ENCODE measurements around the gene SYT14. TPM values are rescaled to one million over a fixed set of nuclear protein-coding genes. Genes with fewer than 3 reads are reported as not detected.

Gene SYT14
- total RNA-seq, 1 experiment from 2014 or later: 1.4 TPM

- Histone ChIP-seq H3K4me1 (replicated peaks; ENCODE audit: insufficient read depth) (peaks cover 18% of the 10 kb centered on the region), H3K79me2 (ENCODE audit: low read depth) (no peaks in the 10 kb centered on the region), H3K4me2 (no peak overlapping the region), H3K36me3 (ENCODE audit: low read depth) (no peaks in the 10 kb centered on the region), H2AFZ (no peak overlapping the region), H3K27ac (0 out of 2 replicates have a peak overlapping the region, but pooled peaks have one; percentile 10), H3F3A (ENCODE audit: insufficient read depth, low read depth) (peaks cover 5% of the 10 kb centered on the region; the same call in 1 of the 2 replicates), H3K9me3 (ENCODE audit: insufficient read depth, low read depth) (peaks cover 4% of the 10 kb centered on the region; the same call in 1 of the 2 replicates), H3K9me2 (ENCODE audit: insufficient read depth) (no peaks in the 10 kb centered on the region), H4K20me1 (ENCODE audit: insufficient read depth) (no peaks in the 10 kb centered on the region), H3K4me3 (no peak overlapping the region), H3K27me3 (ENCODE audit: insufficient read depth, low read depth) (no peaks in the 10 kb centered on the region)
- POLR2A ChIA-PET (ENCODE audit: unreplicated experiment): no interaction called here
- intact Hi-C loops (cut with micrococcal nuclease; ENCODE audit: unreplicated experiment): no loop called here
- TF ChIP-seq EZH2 (IDR thresholded peaks at IDR 0.05; ENCODE audit: low read depth): no peak
- TF ChIP-seq CTCF (conservative IDR thresholded peaks at IDR 0.05): no peak
- CTCF ChIA-PET: no interaction called here
- DNase-seq: no peak
- no TSS peak for BruUV-seq (replicated peaks)
Measured at GRCh38 chr1:210123383-210123782, 185.4 kb downstream of the SYT14 start.

DNA sequence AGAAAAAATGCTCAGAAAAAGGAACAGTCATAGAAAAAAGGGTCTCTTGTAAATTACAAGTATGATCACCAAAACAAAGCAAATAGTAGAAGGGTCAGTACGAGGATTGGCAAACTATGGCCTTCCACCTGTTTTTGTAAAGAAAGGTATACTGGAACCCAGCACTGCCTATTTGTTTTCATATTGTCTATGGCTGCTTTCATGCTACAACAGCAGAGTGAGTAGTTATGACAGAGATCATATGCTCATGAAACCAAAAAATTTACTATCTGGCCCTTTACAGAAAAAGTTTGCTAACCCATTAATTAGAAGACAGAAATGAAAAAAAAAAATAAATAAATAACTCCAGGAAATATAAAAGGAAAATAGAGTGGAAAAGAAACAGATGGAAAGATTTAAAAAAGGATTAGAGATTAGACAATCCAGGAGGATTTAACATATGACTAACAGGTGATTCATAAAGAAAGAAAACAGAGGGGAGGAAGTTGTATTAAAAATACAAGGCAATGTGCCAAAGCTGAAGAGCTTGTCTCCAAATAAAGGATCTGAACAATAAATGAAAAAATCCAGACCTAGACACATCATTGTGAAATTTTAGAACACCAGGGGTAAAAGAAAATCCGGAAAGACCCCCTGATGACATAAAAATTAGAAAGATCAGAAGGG lies 186.0 kb downstream of the SYT14 start:
- ChIA-PET POLR2A (ENCODE audit: unreplicated experiment) (no interaction called here), CTCF (no interaction called here)
- H3K79me2 ChIP-seq (ENCODE audit: low read depth): no peaks in the 10 kb centered on the region
- TF ChIP-seq CTCF (conservative IDR thresholded peaks at IDR 0.05) (no peak), EZH2 (IDR thresholded peaks at IDR 0.05; ENCODE audit: low read depth) (no peak)
- H3K4me1 ChIP-seq (replicated peaks; ENCODE audit: insufficient read depth): peaks cover 18% of the 10 kb centered on the region
- H3K27me3 ChIP-seq (ENCODE audit: insufficient read depth, low read depth): no peaks in the 10 kb centered on the region
- H3K4me2 ChIP-seq: no peak overlapping the region
- H4K20me1 ChIP-seq (ENCODE audit: insufficient read depth): no peaks in the 10 kb centered on the region
- BruUV-seq (replicated peaks): no TSS peak
- H3K9me3 ChIP-seq (ENCODE audit: insufficient read depth, low read depth): peaks cover 4% of the 10 kb centered on the region; the same call in 1 of the 2 replicates
- H3K9me2 ChIP-seq (ENCODE audit: insufficient read depth): no peaks in the 10 kb centered on the region
- H3K4me3 ChIP-seq: no peak overlapping the region
- H3K36me3 ChIP-seq (ENCODE audit: low read depth): no peaks in the 10 kb centered on the region
- intact Hi-C loops (cut with micrococcal nuclease; ENCODE audit: unreplicated experiment): no loop called here
- DNase-seq: peak in 1 of 2 experiments; percentile 57
- H2AFZ ChIP-seq: no peak overlapping the region
- 0 out of 2 replicates have a peak overlapping the region, but pooled peaks have one; percentile 10 for H3K27ac ChIP-seq
- H3F3A ChIP-seq (ENCODE audit: insufficient read depth, low read depth): peaks cover 5% of the 10 kb centered on the region; the same call in 1 of the 2 replicates

GRCh38 chr1:210124736-210125135 lies 186.7 kb downstream of the SYT14 start:
- no peak overlapping the region for H2AFZ ChIP-seq
- TF ChIP-seq EZH2 (IDR thresholded peaks at IDR 0.05; ENCODE audit: low read depth) (no peak), CTCF (conservative IDR thresholded peaks at IDR 0.05) (no peak)
- no peaks in the 10 kb centered on the region for H3K36me3 ChIP-seq (ENCODE audit: low read depth)
- no peaks in the 10 kb centered on the region for H3K27me3 ChIP-seq (ENCODE audit: insufficient read depth, low read depth)
- DNase-seq: no peak
- H3K27ac ChIP-seq: no peak overlapping the region
- H3K9me2 ChIP-seq (ENCODE audit: insufficient read depth): no peaks in the 10 kb centered on the region
- no TSS peak for BruUV-seq (replicated peaks)
- H3K4me1 ChIP-seq (replicated peaks; ENCODE audit: insufficient read depth): peaks cover 18% of the 10 kb centered on the region
- peaks cover 5% of the 10 kb centered on the region; the same call in 1 of the 2 replicates for H3F3A ChIP-seq (ENCODE audit: insufficient read depth, low read depth)
- H3K4me3 ChIP-seq: no peak overlapping the region
- ChIA-PET CTCF (interaction anchor here (1.1 kb wide), 1 partner anchor 236 kb away, joined by 3 read pairs; no protein-coding TSS in a partner anchor), POLR2A (ENCODE audit: unreplicated experiment) (no interaction called here)
- H3K79me2 ChIP-seq (ENCODE audit: low read depth): no peaks in the 10 kb centered on the region
- H4K20me1 ChIP-seq (ENCODE audit: insufficient read depth): no peaks in the 10 kb centered on the region
- no peak overlapping the region for H3K4me2 ChIP-seq
- intact Hi-C loops (cut with micrococcal nuclease; ENCODE audit: unreplicated experiment): no loop called here
- peaks cover 4% of the 10 kb centered on the region; the same call in 1 of the 2 replicates for H3K9me3 ChIP-seq (ENCODE audit: insufficient read depth, low read depth)
